ENCODE results near the gene GPX1. TPM values are rescaled to one million over a fixed set of nuclear protein-coding genes. Genes with fewer than 3 reads are reported as not detected.

The GPX1 gene
- polyA plus RNA-seq, 5 donors: 97.4 to 224 (median 122) TPM

- DNase-seq: no peak
Measured at GRCh38 chr3:49327485-49327884, 30.7 kb downstream of the GPX1 start.

- DNase-seq: no peak
Measured at GRCh38 chr3:49324768-49325167, 33.4 kb downstream of the GPX1 start.

- DNase-seq: no peak
Measured at GRCh38 chr3:49316696-49317457, 41.3 kb downstream of the GPX1 start.

- no peak for DNase-seq
Measured at GRCh38 chr3:49313896-49314688, 44.1 kb downstream of the GPX1 start.

- no peak for DNase-seq
Measured at GRCh38 chr3:49311283-49311682, 46.9 kb downstream of the GPX1 start.

GRCh38 chr3:49310677-49311076 is 47.5 kb downstream of the GPX1 start:
- no peak for DNase-seq

Other genes starting within 250 kb of the GPX1 start
- gene USP19, start 237.5 kb downstream of the GPX1 start, polyA plus RNA-seq (ENCODE audit: insufficient read depth in 1 of 5, insufficient read length in 5 of 5, low replicate concordance in 1 of 5): 10 to 100 TPM; 39.1 to 52.9 (median 49.7) TPM
- 100 to 1,000 TPM; 361 to 468 (median 423) TPM for gene LAMB2, start 225.3 kb downstream of the GPX1 start, polyA plus RNA-seq (ENCODE audit: insufficient read depth in 1 of 5, insufficient read length in 5 of 5, low replicate concordance in 1 of 5)
- 10 to 100 TPM; 18.0 to 25.2 (median 20.1) TPM for gene CCDC71, start 192.0 kb downstream of the GPX1 start, polyA plus RNA-seq (ENCODE audit: insufficient read depth in 1 of 5, insufficient read length in 5 of 5, low replicate concordance in 1 of 5)
- gene KLHDC8B, start 186.8 kb downstream of the GPX1 start, polyA plus RNA-seq (ENCODE audit: insufficient read depth in 1 of 5, insufficient read length in 5 of 5, low replicate concordance in 1 of 5): 10 to 100 TPM; 34.7 to 53.4 (median 45.1) TPM
- 10 to 100 TPM; 10.8 to 13.4 (median 12.4) TPM for gene C3orf62, start 81.1 kb downstream of the GPX1 start, polyA plus RNA-seq (ENCODE audit: insufficient read depth in 1 of 5, insufficient read length in 5 of 5, low replicate concordance in 1 of 5)
- 10 to 100 TPM; 65.0 to 80.3 (median 72.7) TPM for gene USP4, start 18.3 kb downstream of the GPX1 start, polyA plus RNA-seq (ENCODE audit: insufficient read depth in 1 of 5, insufficient read length in 5 of 5, low replicate concordance in 1 of 5)
- 100 to 1,000 TPM; 456 to 543 (median 472) TPM for gene RHOA, start 53.6 kb upstream of the GPX1 start, polyA plus RNA-seq (ENCODE audit: insufficient read depth in 1 of 5, insufficient read length in 5 of 5, low replicate concordance in 1 of 5)
- gene TCTA, start 54.1 kb upstream of the GPX1 start, polyA plus RNA-seq (ENCODE audit: insufficient read depth in 1 of 5, insufficient read length in 5 of 5, low replicate concordance in 1 of 5): 10 to 100 TPM; 17.3 to 24.0 (median 20.9) TPM
- 10 to 100 TPM; 26.3 to 41.7 (median 29.9) TPM for gene AMT, start 64.1 kb upstream of the GPX1 start, polyA plus RNA-seq (ENCODE audit: insufficient read depth in 1 of 5, insufficient read length in 5 of 5, low replicate concordance in 1 of 5)
- 10 to 100 TPM; 22.7 to 30.5 (median 24.0) TPM for gene NICN1, start 71.0 kb upstream of the GPX1 start, polyA plus RNA-seq (ENCODE audit: insufficient read depth in 1 of 5, insufficient read length in 5 of 5, low replicate concordance in 1 of 5)
- gene DAG1, start 111.9 kb upstream of the GPX1 start, polyA plus RNA-seq (ENCODE audit: insufficient read depth in 1 of 5, insufficient read length in 5 of 5, low replicate concordance in 1 of 5): 10 to 100 TPM; 43.0 to 62.1 (median 50.1) TPM
- gene BSN, start 196.1 kb upstream of the GPX1 start, polyA plus RNA-seq (ENCODE audit: insufficient read depth in 1 of 5, insufficient read length in 5 of 5, low replicate concordance in 1 of 5): under 1 TPM; 0.73 to 0.97 (median 0.81) TPM